Neural cell (in vitro differentiated cells): Measurements from ENCODE around the gene EBF3. TPM values are rescaled to one million over a fixed set of nuclear protein-coding genes. Genes with fewer than 3 reads are reported as not detected.
A peak's percentile ranks its signal among the peaks of the same experiment; 100 is the strongest.

Experiments
- H2AFZ ChIP-seq: fragments of 200-600, 300-800 bp; sonication (generic), shearing (Covaris generic); 2 replicates; pipeline ENCODE4 v1.6.0; 2014; ENCODE audit warnings: low read depth, mild to moderate bottlenecking, antibody characterized with exemption, low read length, moderate library complexity
- H3F3A ChIP-seq: fragments of 200-600 bp; shearing (Covaris generic); 2 replicates; pipeline ENCODE4 v1.6.1; 2016; ENCODE audit warnings: mild to moderate bottlenecking, moderate library complexity, mixed read lengths, antibody characterized with exemption, low read length; ENCODE audit not compliant: insufficient read depth, poor library complexity, severe bottlenecking
- H3K27ac ChIP-seq: fragments of 200-600, 300-800 bp; sonication (generic), shearing (Covaris generic); 2 replicates; pipeline ENCODE4 v1.5.1; 2014; ENCODE audit warnings: mild to moderate bottlenecking, low read length, moderate library complexity
- H3K27me3 ChIP-seq: fragments of 300-800, 200-600 bp; sonication (generic), shearing (Covaris generic); 2 replicates; pipeline ENCODE4 v1.6.0; 2014; ENCODE audit warnings: mild to moderate bottlenecking, low read depth, low read length, moderate library complexity; ENCODE audit not compliant: insufficient read depth
- H3K36me3 ChIP-seq: fragments of 300-800, 200-600 bp; sonication (generic), shearing (Covaris generic); 2 replicates; pipeline ENCODE4 v1.5.1; 2014; ENCODE audit warnings: mild to moderate bottlenecking, antibody characterized with exemption, low read length, moderate library complexity; ENCODE audit not compliant: insufficient read depth
- H3K4me2 ChIP-seq: fragments of 300-800, 200-600 bp; sonication (generic), shearing (Covaris generic); 2 replicates; pipeline ENCODE4 v1.6.0; 2014; ENCODE audit warnings: mild to moderate bottlenecking, low read length
- H3K4me3 ChIP-seq: fragments of 300-800, 200-600 bp; sonication (generic), shearing (Covaris generic); 2 replicates; pipeline ENCODE4 v1.5.1; 2014; ENCODE audit warnings: mild to moderate bottlenecking, low read length, moderate library complexity
- H3K79me2 ChIP-seq: fragments of 200-600 bp; shearing (Covaris generic); replicated peaks from 2 replicates; pipeline ENCODE4 v1.6.0; 2014; ENCODE audit warnings: mild to moderate bottlenecking, low read length, moderate library complexity; ENCODE audit not compliant: insufficient read depth
- H3K9ac ChIP-seq: fragments of 300-800, 200-600 bp; sonication (generic), shearing (Covaris generic); 2 replicates; pipeline ENCODE4 v1.6.1; 2016; ENCODE audit warnings: mild to moderate bottlenecking, low read length, mixed read lengths
- H3K9me2 ChIP-seq: fragments of 200-600 bp; shearing (Covaris generic); 2 replicates; pipeline ENCODE4 v1.6.1; 2016; ENCODE audit warnings: mild to moderate bottlenecking, low read length, mixed read lengths; ENCODE audit not compliant: insufficient read depth
- H3K9me3 ChIP-seq: fragments of 200-600, 300-800 bp; sonication (generic), shearing (Covaris generic); 2 replicates; pipeline ENCODE4 v1.6.1; 2016; ENCODE audit warnings: mild to moderate bottlenecking, mixed run types, low read length, moderate library complexity, mixed read lengths
- H4K20me1 ChIP-seq: fragments of 200-600 bp; shearing (Covaris generic); 2 replicates; pipeline ENCODE4 v1.6.1; 2016; ENCODE audit warnings: mild to moderate bottlenecking, mixed run types; ENCODE audit not compliant: insufficient read depth
- CTCF ChIP-seq: fragments of 450-650 bp; IDR thresholded peaks from 2 replicates; pipeline ENCODE4 v1.5.1; 2014; ENCODE audit warnings: antibody characterized with exemption, mild to moderate bottlenecking, moderate library complexity; ENCODE audit not compliant: poor library complexity, severe bottlenecking
- EP300 ChIP-seq: fragments of 450-650 bp; conservative IDR thresholded peaks from 2 replicates; pipeline ENCODE4 v1.6.1; 2014; ENCODE audit warnings: antibody characterized with exemption, mild to moderate bottlenecking, moderate library complexity; ENCODE audit not compliant: poor library complexity, severe bottlenecking
- EZH2 ChIP-seq: fragments of 200-600, 300-800 bp; shearing (Covaris generic), sonication (generic); IDR thresholded peaks from 2 replicates; pipeline ENCODE4 v1.6.1; 2014; ENCODE audit warnings: antibody characterized with exemption, low read length, borderline replicate concordance, mild to moderate bottlenecking; ENCODE audit not compliant: insufficient read depth, poor library complexity, severe bottlenecking
- MXI1 ChIP-seq: fragments of 450-650 bp; conservative IDR thresholded peaks from 2 replicates; pipeline ENCODE4 v1.6.1; 2014; ENCODE audit warnings: antibody characterized with exemption, mild to moderate bottlenecking; ENCODE audit not compliant: poor library complexity, severe bottlenecking
- POLR2AphosphoS5 ChIP-seq: IDR thresholded peaks from 2 replicates; pipeline ENCODE4 v1.6.1; 2012
- RAD21 ChIP-seq: fragments of 450-650 bp; conservative IDR thresholded peaks from 2 replicates; pipeline ENCODE4 v1.6.1; 2014; ENCODE audit warnings: antibody characterized with exemption, mild to moderate bottlenecking, moderate library complexity
- REST ChIP-seq: IDR thresholded peaks from 2 replicates; pipeline ENCODE4 v1.6.1; 2012; ENCODE audit warnings: borderline replicate concordance
- SMC3 ChIP-seq: fragments of 450-650 bp; conservative IDR thresholded peaks from 2 replicates; pipeline ENCODE4 v1.6.1; 2014; ENCODE audit warnings: antibody characterized with exemption, mild to moderate bottlenecking, moderate library complexity; ENCODE audit not compliant: poor library complexity
- TAF1 ChIP-seq: IDR thresholded peaks from 2 replicates; pipeline ENCODE4 v1.6.1; 2012; ENCODE audit warnings: low read depth
- polyA plus RNA-seq: library from polyadenylated mRNA; depleted of rRNA; stranded (reverse); fragments of >200 nt; gene quantifications from 2 replicates; pipeline ENCODE4 v1.2.3, GENCODE V29; 2014

Gene EBF3
- polyA plus RNA-seq, 1 donor from 2014 or later: 0.38 TPM

- Histone ChIP-seq H3K79me2 (no peaks in the 10 kb centered on the region), H3K9me2 (no peaks in the 10 kb centered on the region), H3K4me3 (no peak overlapping the region), H4K20me1 (no peaks in the 10 kb centered on the region), H3F3A (peaks cover 2% of the 10 kb centered on the region), H3K9me3 (no peaks in the 10 kb centered on the region), H3K27me3 (no peaks in the 10 kb centered on the region), H3K4me2 (no peak overlapping the region), H3K9ac (no peak overlapping the region), H3K27ac (no peak overlapping the region), H2AFZ (no peak overlapping the region), H3K36me3 (no peaks in the 10 kb centered on the region)
- no peak for TF ChIP-seq POLR2AphosphoS5
- peak; percentile 17 for TF ChIP-seq EP300
Measured at GRCh38 chr10:129850316-129850715, 113.8 kb downstream of the EBF3 start.

GRCh38 chr10:129849853-129850252, 114.2 kb downstream of the EBF3 start:
- Histone ChIP-seq H3K9ac (no peak overlapping the region), H2AFZ (no peak overlapping the region), H3K36me3 (no peaks in the 10 kb centered on the region), H3K4me2 (no peak overlapping the region), H4K20me1 (no peaks in the 10 kb centered on the region), H3K27ac (no peak overlapping the region), H3K79me2 (no peaks in the 10 kb centered on the region), H3K4me3 (no peak overlapping the region), H3K9me2 (no peaks in the 10 kb centered on the region), H3F3A (peaks cover 2% of the 10 kb centered on the region), H3K27me3 (no peaks in the 10 kb centered on the region), H3K9me3 (no peaks in the 10 kb centered on the region)
- TF ChIP-seq POLR2AphosphoS5 (no peak), CTCF (no peak), SMC3 (no peak), RAD21 (no peak), EP300 (no peak), TAF1 (no peak), EZH2 (no peak), REST (no peak)

GRCh38 chr10:129849452-129849750, 114.7 kb downstream of the EBF3 start:
- no peak overlapping the region for H3K4me2 ChIP-seq
- no peaks in the 10 kb centered on the region for H4K20me1 ChIP-seq
- peaks cover 2% of the 10 kb centered on the region for H3F3A ChIP-seq
- H2AFZ ChIP-seq: no peak overlapping the region
- TF ChIP-seq SMC3 (no peak), MXI1 (no peak), REST (no peak), CTCF (no peak), POLR2AphosphoS5 (no peak), RAD21 (no peak), TAF1 (no peak), EZH2 (no peak), EP300 (no peak)
- H3K79me2 ChIP-seq: no peaks in the 10 kb centered on the region
- no peaks in the 10 kb centered on the region for H3K27me3 ChIP-seq
- H3K27ac ChIP-seq: no peak overlapping the region
- no peaks in the 10 kb centered on the region for H3K9me3 ChIP-seq
- no peak overlapping the region for H3K4me3 ChIP-seq
- H3K9me2 ChIP-seq: no peaks in the 10 kb centered on the region
- H3K9ac ChIP-seq: no peak overlapping the region
- no peaks in the 10 kb centered on the region for H3K36me3 ChIP-seq
